ENCODE measurements around the gene WDR27.
"Not testable (repeated sequence)": the region's sequence is repeated elsewhere in the genome, so short reads cannot be mapped to it uniquely, and the experiment has no call there.

Gene WDR27

GRCh38 chr6:169494038-169494437 is 207.8 kb downstream of the WDR27 start:
- in situ Hi-C loops (cut with MboI; ENCODE audit: low sequenced_read_pairs) = no loop called here

DNA sequence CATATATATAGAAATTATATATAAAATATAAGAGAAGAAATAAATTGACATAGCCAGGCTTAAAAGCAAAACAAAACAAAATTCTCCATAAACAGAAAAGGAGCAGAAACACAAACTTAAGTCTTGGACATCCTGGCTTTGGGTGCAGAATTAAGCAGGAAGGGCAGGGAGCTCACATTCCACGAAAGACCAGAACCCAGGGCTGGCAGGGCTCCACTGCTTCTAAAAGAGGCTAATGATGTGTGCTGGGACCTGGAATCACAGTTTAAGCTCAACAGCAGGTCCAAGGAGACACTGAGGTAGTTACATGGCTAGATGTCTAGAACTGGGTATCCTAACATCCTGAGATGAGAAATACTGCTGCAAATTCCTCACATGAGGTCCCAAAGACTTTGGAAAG is 210.3 kb downstream of the WDR27 start:
- in situ Hi-C loops (cut with MboI; ENCODE audit: low sequenced_read_pairs) = no loop called here

GRCh38 chr6:169490830-169491229 is 211.0 kb downstream of the WDR27 start:
- in situ Hi-C loops (cut with MboI; ENCODE audit: low sequenced_read_pairs) = no loop called here

- in situ Hi-C loops (cut with MboI; ENCODE audit: low sequenced_read_pairs) = no loop called here
Measured at GRCh38 chr6:169490246-169490641, 211.6 kb downstream of the WDR27 start.

DNA sequence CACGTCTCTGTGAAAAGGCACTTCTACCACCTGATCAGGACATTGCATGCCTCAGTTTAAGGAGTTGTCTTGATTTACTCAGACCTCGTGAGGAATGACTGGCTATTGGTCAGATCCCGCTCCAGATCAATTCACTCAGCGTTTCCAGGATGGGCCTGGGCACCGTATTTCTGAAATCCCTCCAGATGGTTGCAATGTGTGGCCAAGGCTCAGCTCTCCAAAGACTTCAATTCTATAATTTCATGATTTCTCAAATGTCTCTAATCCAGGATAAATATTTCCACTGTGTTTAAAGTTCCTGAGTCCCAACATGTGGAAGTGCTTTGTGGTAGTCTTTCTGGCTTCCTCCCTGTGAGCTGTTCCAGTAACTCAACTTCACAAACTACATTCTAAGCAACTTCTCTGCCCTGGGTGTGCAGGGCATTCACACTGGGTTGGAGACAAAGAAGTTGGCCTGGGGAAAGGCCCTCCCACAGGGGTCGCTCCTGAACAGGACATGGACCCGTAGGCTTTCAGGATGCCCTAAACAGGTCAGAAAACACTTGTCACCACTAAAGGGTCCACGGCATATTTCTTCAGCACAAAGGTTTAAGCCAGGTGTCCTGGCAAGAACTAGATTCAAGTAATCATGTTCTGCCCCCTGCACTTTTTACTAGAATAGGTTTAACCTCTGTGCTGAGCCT is 212.1 kb downstream of the WDR27 start:
- in situ Hi-C loops (cut with MboI; ENCODE audit: low sequenced_read_pairs) = no loop called here

- in situ Hi-C loops (cut with MboI; ENCODE audit: low sequenced_read_pairs) = no loop called here
Measured at GRCh38 chr6:169487579-169488436, 214.0 kb downstream of the WDR27 start.

GRCh38 chr6:169479783-169480495 is 221.9 kb downstream of the WDR27 start:
- in situ Hi-C loops (cut with MboI; ENCODE audit: low sequenced_read_pairs) = no loop called here

- in situ Hi-C loops (cut with MboI; ENCODE audit: low sequenced_read_pairs) = no loop called here
Measured at GRCh38 chr6:169474362-169474761, 227.5 kb downstream of the WDR27 start.

- in situ Hi-C loops (cut with MboI; ENCODE audit: low sequenced_read_pairs) = no loop called here
Measured at GRCh38 chr6:169473663-169474062, 228.2 kb downstream of the WDR27 start.

GRCh38 chr6:169472786-169473416 is 228.9 kb downstream of the WDR27 start:
- in situ Hi-C loops (cut with MboI; ENCODE audit: low sequenced_read_pairs) = no loop called here

GRCh38 chr6:169470790-169471189 is 231.0 kb downstream of the WDR27 start:
- in situ Hi-C loops (cut with MboI; ENCODE audit: low sequenced_read_pairs) = no loop called here

GRCh38 chr6:169469028-169469427 is 232.8 kb downstream of the WDR27 start:
- in situ Hi-C loops (cut with MboI; ENCODE audit: low sequenced_read_pairs) = no loop called here

DNA sequence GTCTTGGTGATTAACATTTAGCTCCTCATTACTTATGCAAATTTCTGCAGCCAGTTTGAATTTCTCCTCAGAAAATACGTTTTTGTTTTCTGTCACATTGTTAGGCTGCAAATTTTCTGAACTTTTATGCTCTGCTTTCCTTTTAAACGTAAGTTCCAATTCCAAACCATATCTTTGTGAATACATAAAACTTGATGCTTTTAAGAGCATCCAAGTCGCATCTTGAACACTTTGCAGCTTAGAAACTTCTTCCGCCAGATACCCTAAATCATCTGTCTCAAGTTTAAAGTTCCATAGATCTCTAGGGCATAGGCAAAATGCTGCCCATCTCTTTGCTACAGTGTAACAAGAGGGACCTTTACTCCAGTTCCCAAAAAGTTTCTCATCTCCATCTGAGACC is 234.1 kb downstream of the WDR27 start:
- in situ Hi-C loops (cut with MboI; ENCODE audit: low sequenced_read_pairs) = not testable (repeated sequence)

DNA sequence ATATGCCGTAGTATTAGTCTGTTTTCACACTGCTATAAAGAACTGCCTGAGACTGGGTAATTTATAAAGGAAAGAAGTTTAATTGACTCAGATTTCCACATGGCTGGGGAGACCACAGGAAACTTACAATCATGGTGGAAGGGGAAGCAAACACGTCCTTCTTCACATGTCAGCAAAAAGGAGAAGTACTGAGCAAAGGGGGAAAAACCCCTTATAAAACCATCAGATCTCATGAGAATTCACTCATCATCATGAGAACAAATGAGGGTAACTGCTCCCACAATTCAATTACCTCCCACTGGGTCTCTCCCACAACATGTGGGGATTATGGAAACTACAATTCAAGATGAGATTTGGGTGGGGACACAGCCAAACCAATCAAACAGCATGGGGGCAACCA is 235.6 kb downstream of the WDR27 start:
- in situ Hi-C loops (cut with MboI; ENCODE audit: low sequenced_read_pairs) = not testable (repeated sequence)

- in situ Hi-C loops (cut with MboI; ENCODE audit: low sequenced_read_pairs) = no loop called here
Measured at GRCh38 chr6:169457762-169458161, 244.1 kb downstream of the WDR27 start.

GRCh38 chr6:169456840-169457239 is 245.0 kb downstream of the WDR27 start:
- in situ Hi-C loops (cut with MboI; ENCODE audit: low sequenced_read_pairs) = no loop called here

DNA sequence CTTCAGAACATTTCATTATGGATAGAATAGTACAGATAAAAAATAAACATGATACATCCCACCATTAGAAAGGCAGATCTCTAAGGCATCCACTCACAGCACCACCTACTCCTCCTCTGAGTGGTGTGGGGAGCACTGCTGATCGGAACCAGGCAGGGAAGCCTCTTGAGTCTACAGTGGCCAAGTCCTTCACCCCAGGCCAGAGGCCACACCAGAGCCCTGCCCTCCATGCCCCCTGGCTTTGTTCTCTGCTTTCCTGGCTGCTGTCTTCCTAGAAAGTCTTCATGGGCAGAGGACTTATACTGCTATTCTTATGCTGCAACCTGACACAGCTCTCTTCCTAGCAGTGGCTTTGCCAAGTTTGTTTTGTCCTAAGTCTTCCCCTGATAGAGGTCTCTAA is 246.4 kb downstream of the WDR27 start:
- in situ Hi-C loops (cut with MboI; ENCODE audit: low sequenced_read_pairs) = no loop called here

- in situ Hi-C loops (cut with MboI; ENCODE audit: low sequenced_read_pairs) = no loop called here
Measured at GRCh38 chr6:169454872-169455204, 247.0 kb downstream of the WDR27 start.

DNA sequence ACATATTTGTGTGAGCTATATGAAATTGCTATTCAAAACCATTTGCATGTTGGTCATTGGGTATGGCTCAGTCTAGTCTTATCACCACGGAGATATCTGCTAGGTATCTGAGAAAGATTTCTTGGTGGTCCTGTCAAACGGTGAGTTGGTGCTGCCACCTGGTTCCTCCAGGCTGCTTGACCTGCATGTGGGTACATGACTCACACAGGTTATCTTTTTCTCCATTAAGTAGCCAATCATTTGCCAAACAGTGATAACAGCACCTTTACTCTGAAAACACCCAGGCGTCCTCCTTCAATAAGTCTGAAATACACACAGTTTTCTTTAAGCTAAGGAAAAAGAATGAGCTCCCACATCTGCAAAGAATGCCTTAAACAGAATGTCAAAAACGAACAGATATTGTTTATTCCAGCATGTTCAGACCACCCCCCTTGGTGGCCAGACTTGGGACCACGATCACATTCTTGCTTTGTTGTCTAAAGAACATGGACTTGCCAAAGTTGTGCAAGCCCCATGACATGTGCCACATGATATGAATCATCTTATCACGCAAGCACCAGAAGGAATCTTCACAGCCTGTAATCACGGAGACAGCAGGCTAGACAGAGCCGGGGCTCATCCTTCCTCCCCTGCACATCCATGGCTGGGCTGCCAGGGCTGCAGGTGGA is 247.5 kb downstream of the WDR27 start:
- in situ Hi-C loops (cut with MboI; ENCODE audit: low sequenced_read_pairs) = no loop called here

GRCh38 chr6:169452869-169453620 is 248.8 kb downstream of the WDR27 start:
- in situ Hi-C loops (cut with MboI; ENCODE audit: low sequenced_read_pairs) = no loop called here
